ENCODE results near the gene PLEKHH1.

The PLEKHH1 gene

DNA sequence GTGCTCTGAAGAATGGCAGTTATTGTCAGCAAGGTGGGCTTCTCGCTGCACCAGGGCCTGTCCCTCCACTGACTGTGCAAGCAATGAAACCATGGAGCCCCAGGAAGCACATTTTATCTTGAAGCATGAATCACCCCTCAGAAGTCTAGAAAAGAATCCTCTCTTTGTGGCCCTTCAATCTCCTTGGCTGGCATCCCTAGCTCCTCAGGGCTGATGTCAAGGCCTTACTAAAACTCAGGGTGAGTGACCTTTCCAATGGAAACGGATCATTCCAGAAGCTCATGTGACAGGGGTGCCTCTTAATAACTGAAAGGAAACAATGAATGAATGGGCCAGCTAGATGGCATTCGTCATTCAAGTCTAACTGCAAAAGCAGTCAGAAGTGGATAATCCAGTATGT, 22.3 kb upstream of the PLEKHH1 start:
- DNase-seq: no peak

GRCh38 chr14:67512463-67513310, 20.4 kb upstream of the PLEKHH1 start:
- DNase-seq: no peak

- DNase-seq: no peak
These were observed 19.4 kb upstream of the PLEKHH1 start for GRCh38 chr14:67513631-67514108.

GRCh38 chr14:67514203-67514607, 18.9 kb upstream of the PLEKHH1 start:
- peak; percentile 25 for DNase-seq

GRCh38 chr14:67514650-67515385, 18.3 kb upstream of the PLEKHH1 start:
- DNase-seq: peak; percentile 55

GRCh38 chr14:67515386-67516079, 17.6 kb upstream of the PLEKHH1 start:
- DNase-seq: no peak

GRCh38 chr14:67516676-67517075, 16.4 kb upstream of the PLEKHH1 start:
- no peak for DNase-seq

DNA sequence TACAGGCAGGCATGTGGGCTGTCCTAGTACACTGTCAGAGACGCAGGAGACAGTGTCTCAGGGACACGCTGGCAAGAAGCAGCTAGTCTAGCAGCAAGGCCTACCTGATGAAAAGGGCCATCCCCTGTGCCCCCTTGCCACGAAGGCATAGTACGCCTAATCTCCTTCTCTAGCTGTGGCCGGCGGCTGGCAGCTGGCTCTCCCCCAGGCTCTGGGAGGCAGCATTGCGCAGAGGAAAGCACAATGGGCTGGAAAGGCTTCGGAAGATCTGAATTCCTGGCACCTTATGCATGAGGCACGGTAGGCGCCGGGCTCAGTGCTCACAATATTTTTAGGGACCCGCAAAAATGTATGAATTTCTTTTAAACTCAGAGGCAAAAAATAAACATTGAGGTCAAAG, 16.0 kb upstream of the PLEKHH1 start:
- DNase-seq: no peak

DNA sequence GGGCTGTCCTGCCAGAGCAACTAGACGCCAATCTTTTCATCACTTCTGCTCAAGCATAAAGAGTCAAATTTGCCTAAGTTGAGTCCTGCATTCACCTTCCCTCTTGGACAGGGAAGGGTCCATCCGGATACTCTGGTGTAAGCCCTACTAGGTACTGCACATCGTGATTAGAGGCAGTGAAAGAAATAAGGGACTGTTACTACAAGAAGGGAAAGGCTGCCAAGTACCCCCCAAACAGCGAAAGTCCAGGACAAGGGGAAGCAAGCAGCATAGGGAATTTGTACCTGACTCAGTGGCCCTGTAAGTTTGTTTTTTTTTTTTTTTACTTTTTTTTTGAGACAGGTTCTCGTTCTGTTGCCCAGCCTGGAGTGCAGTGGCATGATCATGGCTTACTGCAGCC, 13.7 kb upstream of the PLEKHH1 start:
- no peak for DNase-seq

DNA sequence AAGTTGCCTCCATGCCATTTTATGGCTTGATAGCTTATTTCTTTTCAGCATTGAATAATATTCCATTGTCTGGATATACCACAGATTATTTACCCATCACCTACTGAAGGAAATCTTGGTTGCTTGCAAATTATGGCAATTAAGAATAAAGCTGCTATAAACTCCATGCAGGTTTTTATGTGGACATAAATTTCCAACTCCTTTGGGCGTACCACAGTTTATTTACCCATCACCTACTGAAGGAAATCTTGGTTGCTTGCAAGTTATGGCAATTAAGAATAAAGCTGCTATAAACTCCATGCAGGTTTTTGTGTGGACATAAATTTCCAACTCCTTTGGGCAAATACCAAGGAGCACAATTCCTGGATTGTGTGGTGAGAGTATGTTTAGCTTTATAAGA, 12.6 kb upstream of the PLEKHH1 start:
- no peak for DNase-seq

- no peak for DNase-seq
These were observed 10.8 kb upstream of the PLEKHH1 start for GRCh38 chr14:67522270-67522669.

- DNase-seq: no peak
These were observed 9.1 kb upstream of the PLEKHH1 start for GRCh38 chr14:67523764-67524633.

DNA sequence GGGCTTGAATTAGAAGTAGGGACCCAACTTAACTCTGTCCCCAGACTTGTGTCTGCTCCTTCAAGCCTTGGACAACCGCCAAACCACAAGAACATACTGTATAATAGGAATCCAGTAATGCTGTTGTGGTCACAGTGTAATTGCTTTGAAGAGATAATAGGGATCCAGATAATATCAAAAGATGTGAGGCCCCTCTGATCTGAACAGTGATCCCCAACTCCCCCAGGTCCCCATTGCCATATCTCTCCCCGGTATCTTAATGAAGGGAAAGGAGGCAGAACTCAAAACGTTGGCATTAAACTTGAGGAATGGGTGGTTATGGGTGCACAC, 8.5 kb upstream of the PLEKHH1 start:
- no peak for DNase-seq

- no peak for DNase-seq
These were observed 7.7 kb upstream of the PLEKHH1 start for GRCh38 chr14:67525389-67525788.

DNA sequence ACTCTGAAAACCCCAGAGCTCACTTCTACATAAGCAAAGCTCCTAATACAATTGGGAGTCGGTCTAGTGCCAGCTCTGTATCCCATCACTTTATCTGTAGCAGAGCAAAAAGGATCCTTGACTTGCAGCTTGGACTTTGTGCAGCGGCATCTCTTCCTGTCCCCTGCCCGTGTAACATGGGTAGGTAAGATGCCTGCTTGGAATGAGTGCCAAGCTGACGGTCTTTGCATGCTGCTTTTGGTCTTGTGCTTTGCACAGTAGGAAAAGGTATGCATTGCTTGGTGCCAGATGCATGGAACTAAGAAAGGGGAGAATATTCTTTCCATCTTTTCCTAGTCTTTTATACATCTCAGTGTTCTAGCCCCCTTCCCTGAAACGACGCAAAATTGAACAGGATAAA, 6.9 kb upstream of the PLEKHH1 start:
- DNase-seq: no peak

DNA sequence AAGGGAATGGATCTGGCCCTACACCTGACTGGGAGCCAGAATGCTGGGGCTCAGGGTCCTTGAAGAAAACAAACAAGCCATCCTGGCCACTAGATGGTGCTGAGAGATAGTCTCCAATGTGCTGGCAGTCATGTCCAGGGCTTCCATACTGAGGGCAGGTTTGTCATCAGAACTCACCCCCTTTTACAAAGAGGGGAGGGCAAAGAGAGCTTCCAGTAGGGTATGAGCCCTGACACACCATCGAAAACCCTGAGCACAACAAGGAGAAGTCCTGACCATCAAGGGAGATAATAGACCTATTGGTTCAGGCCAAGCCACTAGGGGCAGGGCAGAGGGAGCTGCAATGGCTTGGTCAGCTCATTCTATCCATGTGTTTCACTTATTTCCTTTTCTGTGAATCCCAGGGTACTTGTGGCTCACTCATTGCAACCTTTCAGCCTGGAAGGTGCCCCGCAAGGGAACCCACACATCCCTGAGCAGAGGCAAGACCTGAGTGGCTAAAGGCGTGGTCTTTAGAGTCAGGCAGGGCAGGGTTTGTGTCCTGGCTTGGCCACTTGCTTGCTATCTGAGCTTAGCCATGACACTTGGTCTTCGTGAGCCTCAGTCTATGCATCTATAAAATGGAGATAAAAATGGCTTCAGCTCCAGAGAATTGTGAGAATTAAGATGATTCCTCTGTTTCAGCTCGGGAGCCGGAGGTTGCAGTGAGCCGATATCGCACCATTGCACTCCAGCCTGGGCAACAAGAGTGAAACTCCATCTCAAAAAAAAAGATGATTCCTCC, 6.2 kb upstream of the PLEKHH1 start:
- DNase-seq: peak; percentile 58

- DNase-seq: no peak
These were observed 5.3 kb upstream of the PLEKHH1 start for GRCh38 chr14:67527756-67528155.

DNA sequence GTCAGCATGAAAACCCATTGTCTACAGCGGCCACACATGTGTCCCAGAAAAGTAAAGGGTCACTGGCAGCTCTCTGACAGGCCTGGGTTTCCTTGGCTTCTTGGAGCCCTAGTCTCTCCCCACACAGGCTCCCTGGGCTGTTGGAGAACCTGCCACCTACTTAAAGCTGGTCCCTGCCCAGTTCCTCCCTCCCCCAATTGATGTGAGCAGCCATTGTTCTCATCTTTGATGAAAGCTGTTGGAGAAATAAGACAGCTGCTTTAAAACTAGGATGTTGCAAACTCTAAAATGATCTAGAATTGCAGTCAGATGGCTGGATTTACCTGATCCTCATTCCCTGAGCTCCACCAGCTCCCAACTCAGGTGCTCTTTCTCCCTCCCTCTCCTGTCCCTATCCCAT, 4.8 kb upstream of the PLEKHH1 start:
- DNase-seq: no peak

DNA sequence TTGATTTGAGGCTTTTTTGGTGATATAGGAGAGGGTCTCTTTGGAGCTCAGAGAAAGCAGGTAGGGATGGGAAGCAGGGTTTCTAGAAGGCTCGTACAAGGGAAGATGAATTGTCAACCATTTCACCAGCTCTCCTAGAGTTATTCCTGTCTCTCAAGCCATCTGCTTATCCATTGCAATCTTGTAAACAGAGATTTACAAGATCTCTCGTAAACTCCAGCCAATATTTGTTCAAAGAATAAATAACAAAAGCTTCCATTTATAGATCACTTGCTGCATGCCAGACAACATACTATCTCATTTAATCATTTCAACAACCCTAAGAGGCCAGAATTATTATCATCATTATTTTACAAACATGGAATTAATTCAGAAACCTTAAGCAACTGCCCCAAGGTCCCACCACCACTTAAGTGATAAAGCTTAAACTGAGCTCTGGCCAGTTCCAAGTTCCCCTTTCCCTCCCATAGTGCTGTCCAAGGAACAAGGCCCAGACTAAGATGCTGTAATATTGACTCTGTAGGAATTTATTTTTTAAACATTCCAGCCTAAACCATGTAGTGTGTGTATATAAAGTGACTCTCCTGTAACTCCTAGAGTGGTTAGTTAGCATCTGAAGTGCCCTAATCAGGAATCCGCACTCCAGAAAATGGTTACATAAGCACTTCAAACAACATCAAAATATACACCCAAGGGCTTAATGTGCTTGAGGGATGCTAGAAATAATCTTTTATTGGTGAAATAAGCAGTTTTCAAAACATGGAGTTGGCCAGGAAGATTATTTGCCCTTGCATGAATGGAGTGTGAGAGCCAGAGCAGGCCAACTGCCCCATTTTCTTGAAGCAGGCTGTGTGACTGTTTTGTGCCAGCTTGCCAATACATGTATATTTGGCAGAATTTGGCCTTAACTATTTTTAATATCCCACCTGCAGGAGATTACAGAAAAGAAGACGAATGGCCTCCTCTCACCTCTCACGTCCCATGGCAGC, 2.8 kb upstream of the PLEKHH1 start:
- no peak for DNase-seq

GRCh38 chr14:67532606-67532997, 488 bp upstream of the PLEKHH1 start:
- no peak for DNase-seq

GRCh38 chr14:67533754-67534085, 630 bp downstream of the PLEKHH1 start:
- DNase-seq: no peak
